ENCODE measurements around the gene ZNF335.

Gene ZNF335

DNA sequence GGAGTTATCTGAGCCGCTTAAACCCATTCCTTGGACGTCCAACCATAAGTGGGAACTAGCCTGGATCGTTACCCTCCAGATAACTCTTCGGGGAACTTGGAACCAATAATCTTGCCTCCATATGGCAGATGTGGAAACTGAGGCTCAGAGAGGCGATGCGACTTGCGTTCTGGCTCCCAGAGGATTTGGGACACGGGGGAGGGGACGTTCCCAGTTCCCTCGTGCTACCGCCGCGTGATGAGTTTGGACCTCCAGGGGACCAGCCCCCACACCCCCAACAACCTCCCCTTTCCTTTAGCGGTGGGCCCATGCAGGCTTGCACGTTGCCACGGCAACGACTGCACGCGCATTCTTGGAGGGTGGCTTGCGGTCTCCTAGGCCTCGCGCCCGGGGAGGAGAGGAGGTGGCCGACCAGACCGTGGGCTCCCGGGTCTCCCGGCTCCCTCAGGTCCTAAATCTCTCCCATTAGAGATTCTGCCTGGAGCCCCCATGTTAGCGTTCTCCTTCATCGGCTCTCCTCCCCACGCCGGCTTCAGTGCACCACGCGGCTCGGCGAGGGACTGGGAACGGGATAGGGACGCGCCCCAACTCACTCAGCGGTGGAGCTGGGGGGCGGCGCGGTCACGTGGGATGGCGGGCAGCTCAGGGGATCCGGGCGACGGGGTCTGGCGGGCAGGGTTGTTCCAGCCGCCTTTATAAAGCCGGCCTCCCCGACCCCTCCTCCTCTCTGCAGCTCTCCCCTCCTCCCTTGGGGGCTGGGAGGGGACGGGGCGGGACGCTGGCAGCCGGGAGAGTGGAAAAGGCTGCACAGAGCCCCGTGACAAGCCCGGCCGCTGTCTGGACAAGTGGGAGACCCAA is 60.3 kb downstream of the ZNF335 start, which contains the start of gene PLTP:
Gene PLTP (minus strand): TSS at position 670 of the 858 bp plus-strand sequence. CDS start 703 bp downstream, outside the sequence.
- Histone ChIP-seq H3K9me3 (ENCODE audit: control insufficient read depth in 1 of 2, low read length in 2 of 2) (no peaks in the 10 kb centered on the region), H3K27me3 (ENCODE audit: low read depth, low read length) (no peaks in the 10 kb centered on the region), H3K4me3 (ENCODE audit: low read depth in 1 of 2, low read length in 2 of 2) (peak within 1 kb of the TSS; percentile 72 to 84), H3K27ac (ENCODE audit: low read length) (peak within 1 kb of the TSS; percentile 67), H3K4me1 (ENCODE audit: control insufficient read depth in 1 of 2, insufficient read depth in 2 of 2, low read length in 2 of 2) (peaks cover 0 to 17% of the 10 kb centered on the region in 2 donors), H3K36me3 (ENCODE audit: control insufficient read depth in 1 of 2, insufficient read depth in 2 of 2, low read length in 2 of 2) (peaks cover 0 to 7% of the 10 kb centered on the region in 2 donors)

DNA sequence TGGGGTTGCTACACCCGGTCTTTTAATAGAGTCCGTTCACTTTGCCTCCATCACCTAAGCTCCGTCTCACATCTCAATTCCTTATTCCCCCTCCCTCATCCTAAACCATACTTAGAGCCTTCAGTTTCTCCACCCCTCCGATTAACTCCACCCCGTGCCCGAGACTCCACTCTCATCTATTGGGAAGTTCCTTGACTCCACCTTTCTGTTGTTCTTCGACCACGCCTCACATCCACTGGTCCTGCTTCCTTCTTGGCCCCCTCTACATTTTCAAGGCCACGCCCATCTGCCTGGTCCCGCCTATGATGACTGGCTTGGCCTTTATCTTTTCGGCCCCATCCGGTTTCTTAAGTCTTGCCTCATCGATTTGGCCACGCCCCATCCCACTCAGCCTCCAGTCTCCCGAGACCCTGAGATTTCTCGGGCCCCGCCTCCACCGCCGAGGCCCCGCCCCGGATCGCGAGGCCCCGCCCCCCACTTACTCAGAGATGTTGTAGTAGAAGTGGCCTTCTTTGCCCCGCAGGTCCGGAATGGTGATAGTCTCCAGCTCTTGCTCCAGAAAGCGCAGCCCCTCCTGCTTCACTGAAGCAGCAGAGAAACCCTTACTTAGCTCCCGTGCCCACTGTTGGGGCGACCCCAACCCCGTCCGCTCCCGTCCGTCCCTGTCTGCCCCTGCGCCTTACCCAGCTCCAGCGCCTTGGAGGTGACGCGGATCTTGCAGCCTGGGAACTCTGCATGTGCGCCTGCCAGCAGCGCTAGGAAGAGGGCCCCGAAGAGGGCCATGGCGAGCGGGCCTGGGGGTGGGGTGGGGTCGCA is 61.1 kb downstream of the ZNF335 start:
- no peaks in the 10 kb centered on the region for H3K9me3 ChIP-seq (ENCODE audit: control insufficient read depth in 1 of 2, low read length in 2 of 2)
- peaks cover 4 to 7% of the 10 kb centered on the region in 2 donors for H3K36me3 ChIP-seq (ENCODE audit: control insufficient read depth in 1 of 2, insufficient read depth in 2 of 2, low read length in 2 of 2)
- peaks cover 0 to 17% of the 10 kb centered on the region in 2 donors for H3K4me1 ChIP-seq (ENCODE audit: control insufficient read depth in 1 of 2, insufficient read depth in 2 of 2, low read length in 2 of 2)
- H3K4me3 ChIP-seq (ENCODE audit: low read depth in 1 of 2, low read length in 2 of 2) = peak overlapping the region; percentile 72 to 84
- H3K27ac ChIP-seq (ENCODE audit: low read length) = peak overlapping the region; percentile 67
- no peaks in the 10 kb centered on the region for H3K27me3 ChIP-seq (ENCODE audit: low read depth, low read length)

DNA sequence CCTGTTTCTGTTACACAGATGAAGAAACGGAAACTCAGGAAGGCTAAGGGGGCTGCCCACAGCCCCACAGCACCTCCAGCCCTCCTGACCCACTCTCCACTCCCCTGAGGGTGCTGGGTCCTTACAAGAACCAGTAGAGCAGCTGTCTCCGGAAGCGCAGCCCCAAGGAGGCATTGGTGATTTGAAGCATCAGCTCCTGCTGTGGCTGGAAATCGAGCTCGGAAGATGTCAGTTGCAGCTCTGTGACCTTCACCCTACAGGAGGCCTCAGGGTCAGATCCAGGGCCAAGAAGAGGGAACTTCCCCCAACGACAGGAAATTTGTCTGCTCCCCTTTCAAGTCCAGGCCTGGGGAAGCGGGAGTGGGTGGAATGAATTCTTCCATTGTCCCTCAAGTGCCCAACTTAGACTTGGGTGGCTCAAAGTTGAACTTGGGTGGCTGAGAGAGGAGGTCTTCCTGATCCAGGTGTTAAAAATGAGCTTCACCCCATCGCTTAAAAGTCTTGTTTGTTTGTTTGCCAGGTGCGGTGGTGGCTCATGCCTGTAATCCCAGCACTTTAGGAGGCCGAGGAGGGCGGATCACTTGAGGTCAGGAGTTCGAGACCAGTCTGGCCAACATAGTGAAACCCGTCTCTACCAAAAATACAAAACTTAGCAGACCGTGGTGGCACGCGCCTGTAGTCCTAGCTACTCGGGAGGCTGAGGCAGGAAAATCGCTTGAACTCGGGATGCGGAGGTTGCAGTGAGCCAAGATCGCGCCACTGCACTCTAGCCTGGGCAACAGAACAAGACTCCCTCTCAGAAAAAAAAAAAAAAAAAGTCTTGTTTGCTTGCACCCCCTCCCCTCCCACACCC is 62.0 kb downstream of the ZNF335 start:
- Histone ChIP-seq H3K27me3 (ENCODE audit: low read depth, low read length) (no peaks in the 10 kb centered on the region), H3K36me3 (ENCODE audit: control insufficient read depth in 1 of 2, insufficient read depth in 2 of 2, low read length in 2 of 2) (peaks cover 10 to 14% of the 10 kb centered on the region in 2 donors), H3K4me3 (ENCODE audit: low read depth in 1 of 2, low read length in 2 of 2) (peak overlapping the region in 1 of 2 donors; percentile 84), H3K27ac (ENCODE audit: low read length) (no peak overlapping the region), H3K4me1 (ENCODE audit: control insufficient read depth in 1 of 2, insufficient read depth in 2 of 2, low read length in 2 of 2) (peaks cover 0 to 17% of the 10 kb centered on the region in 2 donors), H3K9me3 (ENCODE audit: control insufficient read depth in 1 of 2, low read length in 2 of 2) (no peaks in the 10 kb centered on the region)

DNA sequence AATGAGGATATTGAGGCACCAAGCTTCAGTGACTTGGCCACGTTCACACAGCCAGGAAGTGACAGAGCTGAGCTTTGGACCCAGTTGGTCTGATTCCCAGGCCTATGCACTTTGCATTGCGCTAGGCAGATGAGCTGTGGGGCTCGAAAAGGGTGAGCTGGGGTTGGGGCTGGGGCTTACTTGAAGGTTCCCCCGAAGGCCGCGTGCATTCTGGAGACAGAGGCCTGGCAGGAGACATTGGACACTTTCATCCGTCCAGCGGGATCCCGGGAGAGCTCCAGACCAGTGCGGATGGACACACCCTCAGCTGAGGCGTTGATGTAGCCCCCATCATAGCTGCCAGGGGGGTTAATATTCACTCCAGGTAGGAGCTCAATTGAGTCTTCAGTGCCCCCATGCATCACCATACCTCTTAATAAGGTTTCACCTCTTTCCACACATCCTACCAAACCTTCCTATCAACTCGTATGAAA is 62.6 kb downstream of the ZNF335 start:
- H3K27me3 ChIP-seq (ENCODE audit: low read depth, low read length) = no peaks in the 10 kb centered on the region
- H3K4me3 ChIP-seq (ENCODE audit: low read depth in 1 of 2, low read length in 2 of 2) = no peak overlapping the region
- no peaks in the 10 kb centered on the region for H3K9me3 ChIP-seq (ENCODE audit: control insufficient read depth in 1 of 2, low read length in 2 of 2)
- H3K27ac ChIP-seq (ENCODE audit: low read length) = no peak overlapping the region
- H3K36me3 ChIP-seq (ENCODE audit: control insufficient read depth in 1 of 2, insufficient read depth in 2 of 2, low read length in 2 of 2) = peaks cover 10 to 20% of the 10 kb centered on the region in 2 donors
- peaks cover 0 to 17% of the 10 kb centered on the region in 2 donors for H3K4me1 ChIP-seq (ENCODE audit: control insufficient read depth in 1 of 2, insufficient read depth in 2 of 2, low read length in 2 of 2)

DNA sequence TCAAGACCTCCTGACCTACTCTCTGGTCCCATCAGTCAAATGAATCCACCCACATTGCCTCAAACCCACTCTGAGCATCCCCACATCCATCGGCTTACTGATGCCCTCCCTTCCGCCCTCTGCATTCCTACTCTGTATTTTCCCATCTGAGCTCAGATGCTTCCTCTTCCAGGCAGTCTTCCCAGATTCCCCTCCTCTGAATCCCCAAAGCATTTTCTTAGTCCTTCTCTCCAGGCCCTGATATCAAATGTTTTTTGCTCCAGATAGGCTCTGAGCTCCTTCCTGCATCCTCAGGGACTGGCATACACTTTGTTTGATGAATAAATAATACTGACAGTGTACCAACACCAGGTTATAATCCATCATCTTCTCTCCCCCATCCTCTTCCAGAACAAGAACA is 63.9 kb downstream of the ZNF335 start:
- H3K4me1 ChIP-seq (ENCODE audit: control insufficient read depth in 1 of 2, insufficient read depth in 2 of 2, low read length in 2 of 2) = peaks cover 0 to 17% of the 10 kb centered on the region in 2 donors
- H3K9me3 ChIP-seq (ENCODE audit: control insufficient read depth in 1 of 2, low read length in 2 of 2) = no peaks in the 10 kb centered on the region
- no peaks in the 10 kb centered on the region for H3K27me3 ChIP-seq (ENCODE audit: low read depth, low read length)
- H3K4me3 ChIP-seq (ENCODE audit: low read depth in 1 of 2, low read length in 2 of 2) = no peak overlapping the region
- peaks cover 10 to 20% of the 10 kb centered on the region in 2 donors for H3K36me3 ChIP-seq (ENCODE audit: control insufficient read depth in 1 of 2, insufficient read depth in 2 of 2, low read length in 2 of 2)
- H3K27ac ChIP-seq (ENCODE audit: low read length) = no peak overlapping the region

DNA sequence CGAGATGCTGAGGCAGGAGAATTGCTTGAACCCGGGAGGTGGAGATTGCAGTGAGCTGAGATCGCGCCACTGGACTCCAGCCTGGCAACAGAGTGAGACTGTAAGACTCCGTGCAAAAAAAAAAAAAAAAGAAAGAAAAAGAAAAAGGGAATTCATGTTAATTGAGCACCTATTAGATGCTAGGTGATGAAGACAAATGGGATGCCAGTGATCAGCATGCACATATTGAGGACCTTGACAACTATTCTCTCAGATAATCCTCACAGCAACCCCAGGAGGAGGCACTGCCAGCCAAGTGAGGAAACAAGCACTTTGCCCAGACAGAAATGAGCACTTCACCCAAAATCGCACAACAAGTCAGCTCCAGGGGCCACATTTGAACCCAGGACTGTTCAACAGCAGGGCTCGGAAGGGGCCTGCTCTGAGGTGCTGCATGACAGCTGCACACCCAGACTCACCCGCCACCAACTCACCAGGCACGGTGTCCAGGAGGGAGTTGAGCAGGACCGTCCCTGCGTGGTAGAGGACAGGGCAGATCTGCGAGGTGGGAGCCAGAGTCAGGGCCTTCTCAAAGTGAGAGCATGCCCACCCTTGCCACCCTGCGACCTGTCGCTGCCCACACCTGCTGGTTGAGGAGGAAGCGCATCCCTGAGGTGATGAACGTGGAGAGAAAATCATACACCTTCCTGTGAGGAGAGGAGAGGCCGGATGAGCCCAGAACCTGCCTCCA is 64.6 kb downstream of the ZNF335 start:
- Histone ChIP-seq H3K36me3 (ENCODE audit: control insufficient read depth in 1 of 2, insufficient read depth in 2 of 2, low read length in 2 of 2) (peaks cover 10 to 22% of the 10 kb centered on the region in 2 donors), H3K9me3 (ENCODE audit: control insufficient read depth in 1 of 2, low read length in 2 of 2) (no peaks in the 10 kb centered on the region), H3K4me3 (ENCODE audit: low read depth in 1 of 2, low read length in 2 of 2) (no peak overlapping the region), H3K27ac (ENCODE audit: low read length) (no peak overlapping the region), H3K4me1 (ENCODE audit: control insufficient read depth in 1 of 2, insufficient read depth in 2 of 2, low read length in 2 of 2) (peaks cover 0 to 13% of the 10 kb centered on the region in 2 donors), H3K27me3 (ENCODE audit: low read depth, low read length) (no peaks in the 10 kb centered on the region)

DNA sequence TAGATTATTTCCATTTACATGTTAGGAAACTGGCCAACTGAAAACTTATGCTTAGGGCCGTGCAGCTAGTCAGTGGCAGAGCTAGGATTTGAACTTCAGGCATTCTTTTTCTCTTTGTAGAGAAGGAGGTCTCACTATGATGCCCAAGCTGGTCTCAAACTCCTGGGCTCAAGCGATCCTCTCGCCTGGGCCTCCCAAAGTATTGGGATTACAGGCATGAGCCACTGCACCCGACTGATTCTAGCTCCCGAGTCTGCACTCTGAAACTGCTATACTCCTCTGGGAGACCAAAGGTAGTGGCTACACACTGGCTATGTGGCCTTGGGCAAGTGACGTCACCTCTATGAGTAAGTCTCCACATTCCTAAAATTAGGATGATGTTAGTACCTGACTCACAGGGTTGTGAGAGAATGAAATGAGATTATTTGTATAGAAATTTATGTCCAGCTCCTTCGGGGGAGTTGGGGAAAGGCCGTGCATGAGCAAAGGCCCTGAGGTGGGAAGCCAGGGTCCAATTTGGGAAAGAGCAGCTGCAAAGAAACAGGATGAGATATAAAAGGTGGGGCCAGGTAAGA is 66.4 kb downstream of the ZNF335 start:
- no peaks in the 10 kb centered on the region for H3K4me1 ChIP-seq (ENCODE audit: control insufficient read depth in 1 of 2, insufficient read depth in 2 of 2, low read length in 2 of 2)
- H3K9me3 ChIP-seq (ENCODE audit: control insufficient read depth in 1 of 2, low read length in 2 of 2) = no peaks in the 10 kb centered on the region
- H3K27ac ChIP-seq (ENCODE audit: low read length) = no peak overlapping the region
- H3K4me3 ChIP-seq (ENCODE audit: low read depth in 1 of 2, low read length in 2 of 2) = no peak overlapping the region
- H3K36me3 ChIP-seq (ENCODE audit: control insufficient read depth in 1 of 2, insufficient read depth in 2 of 2, low read length in 2 of 2) = peaks cover 10 to 32% of the 10 kb centered on the region in 2 donors
- no peaks in the 10 kb centered on the region for H3K27me3 ChIP-seq (ENCODE audit: low read depth, low read length)

DNA sequence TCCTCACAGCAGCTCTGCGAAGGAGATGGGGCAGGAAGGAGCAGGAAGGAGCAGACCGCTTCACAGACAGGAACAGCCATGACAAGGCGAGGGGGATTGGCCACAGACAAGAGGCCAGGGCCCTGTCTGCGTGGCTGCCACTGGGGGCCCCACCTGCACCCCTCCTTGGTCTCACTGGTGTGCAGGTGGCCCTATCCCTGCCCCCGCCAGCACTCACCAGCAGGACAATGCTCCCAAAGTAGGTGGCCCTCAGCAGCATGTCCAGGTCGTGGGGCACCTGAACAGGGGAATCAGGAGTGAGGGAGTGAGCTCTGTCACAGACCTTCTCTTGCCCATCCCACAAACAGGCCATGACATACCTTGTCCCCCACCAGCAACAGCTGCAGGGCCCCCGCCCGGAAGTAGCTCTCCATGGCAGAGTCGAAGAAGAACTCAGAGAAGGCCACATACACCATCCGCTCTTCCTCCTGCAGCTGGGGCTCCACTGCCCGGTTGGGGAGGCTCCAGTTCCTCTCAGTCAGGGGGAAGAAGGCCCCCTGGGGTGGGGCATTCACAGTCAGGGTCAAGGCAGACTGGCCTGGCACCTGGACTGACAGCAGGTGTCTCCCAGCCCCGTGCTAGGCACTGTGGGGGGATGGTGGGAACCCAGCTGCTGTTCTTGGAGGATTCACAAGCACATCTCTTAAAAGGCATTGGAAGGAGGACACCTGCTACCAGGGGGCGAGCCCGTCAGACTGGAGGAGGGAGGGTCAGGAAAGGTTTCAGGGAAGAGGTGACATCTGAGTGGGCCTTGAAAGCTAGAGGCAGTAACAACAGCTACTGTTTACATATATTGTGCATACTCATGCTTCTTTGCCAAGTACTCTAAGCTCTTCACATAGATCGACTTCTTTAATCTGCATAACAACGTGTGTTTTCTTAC is 67.2 kb downstream of the ZNF335 start:
- Histone ChIP-seq H3K9me3 (ENCODE audit: control insufficient read depth in 1 of 2, low read length in 2 of 2) (no peaks in the 10 kb centered on the region), H3K4me1 (ENCODE audit: control insufficient read depth in 1 of 2, insufficient read depth in 2 of 2, low read length in 2 of 2) (no peaks in the 10 kb centered on the region), H3K27me3 (ENCODE audit: low read depth, low read length) (no peaks in the 10 kb centered on the region), H3K27ac (ENCODE audit: low read length) (no peak overlapping the region), H3K4me3 (ENCODE audit: low read depth in 1 of 2, low read length in 2 of 2) (no peak overlapping the region), H3K36me3 (ENCODE audit: control insufficient read depth in 1 of 2, insufficient read depth in 2 of 2, low read length in 2 of 2) (peaks cover 10 to 32% of the 10 kb centered on the region in 2 donors)

DNA sequence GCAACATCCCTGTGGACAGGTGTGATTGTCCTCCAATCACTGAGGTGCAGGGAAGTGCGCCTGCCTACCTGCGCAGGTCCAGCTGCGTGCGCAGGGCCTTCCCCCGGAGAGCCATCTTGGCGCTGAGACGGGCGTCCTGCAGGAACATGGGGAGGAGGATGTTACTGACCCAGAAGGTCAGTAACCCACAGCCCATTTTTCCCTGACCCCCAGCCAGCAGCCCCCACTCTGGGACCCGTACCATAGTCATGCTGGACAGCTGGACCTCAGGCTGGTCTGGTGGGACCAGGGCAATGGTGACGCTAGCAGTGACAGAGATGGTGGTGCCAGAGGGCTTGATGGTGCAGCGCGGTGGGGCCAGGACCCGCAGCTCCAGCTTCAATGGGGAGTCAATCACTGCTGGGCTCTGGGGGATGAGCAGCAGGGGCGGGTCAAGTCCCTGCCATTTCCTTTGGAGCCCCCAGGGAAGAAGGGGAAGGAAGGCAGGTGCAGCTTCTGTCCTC is 69.8 kb downstream of the ZNF335 start:
- no peaks in the 10 kb centered on the region for H3K9me3 ChIP-seq (ENCODE audit: control insufficient read depth in 1 of 2, low read length in 2 of 2)
- H3K4me3 ChIP-seq (ENCODE audit: low read depth in 1 of 2, low read length in 2 of 2) = no peak overlapping the region
- H3K27ac ChIP-seq (ENCODE audit: low read length) = no peak overlapping the region
- no peaks in the 10 kb centered on the region for H3K27me3 ChIP-seq (ENCODE audit: low read depth, low read length)
- peaks cover 22 to 49% of the 10 kb centered on the region in 2 donors for H3K36me3 ChIP-seq (ENCODE audit: control insufficient read depth in 1 of 2, insufficient read depth in 2 of 2, low read length in 2 of 2)
- H3K4me1 ChIP-seq (ENCODE audit: control insufficient read depth in 1 of 2, insufficient read depth in 2 of 2, low read length in 2 of 2) = no peaks in the 10 kb centered on the region
